GM12878 (cell line): ENCODE results near the gene LSM5. TPM values are rescaled to one million over a fixed set of nuclear protein-coding genes. Genes with fewer than 3 reads are reported as not detected.

Experiments
- ATAC-seq: fragments of 200-7000 bp; cut with Tn5 transposase; 3 replicates; pipeline ENCODE4 v1.9.1; 2020; ENCODE audit warnings: mild to moderate bottlenecking, moderate library complexity
- BruUV-seq: library from RNA; stranded (reverse); fragments of 400-500 nt; replicated peaks from 2 replicates; lab custom pipeline; 2021; lab: Mats Ljungman, UMichigan
- CTCF ChIA-PET: fragments of 300-600 bp; sonication (Branson Sonifier 250); formaldehyde crosslinking; extraction: SDS; loops from one replicate; lab custom pipeline; 2021; ENCODE audit warnings: inconsistent platforms; lab: Yijun Ruan, JAX
- POLR2A ChIA-PET: fragments of 350-600 bp; formaldehyde crosslinking; extraction: SDS; loops from one replicate; lab custom pipeline; 2021; ENCODE audit warnings: inconsistent platforms; lab: Charles Lee
- RAD21 ChIA-PET: fragments of 300-600 bp; sonication (Branson Sonifier 250); formaldehyde crosslinking; loops from one replicate; lab custom pipeline; 2023; ENCODE audit warnings: antibody characterized with exemption; ENCODE audit not compliant: unreplicated experiment; lab: Charles Lee
- SMC1A ChIA-PET: fragments of 300-600 bp; sonication (Branson Sonifier 250); formaldehyde crosslinking; loops from one replicate; lab custom pipeline; 2023; ENCODE audit not compliant: unreplicated experiment, uncharacterized antibody; lab: Charles Lee
- DNase-seq: peaks from one replicate; pipeline ENCODE4 v3.0.0-alpha.2; 2011; ENCODE audit warnings: low read depth, low spot score
- FAIRE-seq: peaks from 3 replicates; lab custom pipeline; 2011; peaks lifted over from hg19 to GRCh38; lab: Jason Lieb, UNC
- H2AFZ ChIP-seq: 2 replicates; pipeline ENCODE4 v1.6.0; 2011; ENCODE audit warnings: low read depth, low read length, control low read depth; ENCODE audit not compliant: control insufficient read depth
- H3K27ac ChIP-seq: 2 replicates; pipeline ENCODE4 v1.5.1; 2011; ENCODE audit warnings: control low read depth; ENCODE audit not compliant: control insufficient read depth, insufficient read depth
- H3K27me3 ChIP-seq, 2 experiments: replicated peaks in 1 of 2; 2 replicates each; pipeline versions ENCODE4 v1.6.0 to v1.6.1; 2011; ENCODE audit warnings: low read length in 1 of 2; ENCODE audit not compliant: control insufficient read depth in 2 of 2, insufficient read depth in 2 of 2
- H3K36me3 ChIP-seq, 2 experiments: 2 replicates each; pipeline ENCODE4 v1.5.1; 2011; ENCODE audit warnings: low read length in 1 of 2; ENCODE audit not compliant: control insufficient read depth in 2 of 2, insufficient read depth in 2 of 2
- H3K4me1 ChIP-seq: 2 replicates; pipeline ENCODE4 v1.6.1; 2011; ENCODE audit warnings: mild to moderate bottlenecking, low read length, moderate library complexity, mixed read lengths; ENCODE audit not compliant: control insufficient read depth, insufficient read depth
- H3K4me2 ChIP-seq: 2 replicates; pipeline ENCODE4 v1.6.0; 2011; ENCODE audit warnings: control low read depth; ENCODE audit not compliant: control insufficient read depth, insufficient read depth
- H3K4me3 ChIP-seq: fragments of 200-600 bp; sonication (generic); 2 replicates; pipeline ENCODE4 v1.5.1; 2016
- H3K79me2 ChIP-seq: 2 replicates; pipeline ENCODE4 v1.6.0; 2011; ENCODE audit warnings: low read length; ENCODE audit not compliant: control insufficient read depth, insufficient read depth
- H3K9ac ChIP-seq: 2 replicates; pipeline ENCODE4 v1.8.0; 2011; ENCODE audit warnings: low read length, control low read depth, mixed read lengths; ENCODE audit not compliant: control insufficient read depth, insufficient read depth
- H3K9me3 ChIP-seq: replicated peaks from 3 replicates; pipeline ENCODE4 v1.5.1; 2011; ENCODE audit warnings: mild to moderate bottlenecking, low read length; ENCODE audit not compliant: control insufficient read depth, insufficient read depth
- H4K20me1 ChIP-seq: 2 replicates; pipeline ENCODE4 v1.6.0; 2011; ENCODE audit not compliant: control insufficient read depth, insufficient read depth
- ATF3 ChIP-seq: IDR thresholded peaks from 2 replicates; pipeline ENCODE4 v1.6.1; 2011; ENCODE audit warnings: low read depth, mild to moderate bottlenecking, low read length, moderate library complexity, borderline replicate concordance; ENCODE audit errors: extremely low read depth
- BACH1 ChIP-seq: fragments of 450-650 bp; IDR thresholded peaks from 2 replicates; pipeline ENCODE4 v1.6.1; 2017; ENCODE audit warnings: mild to moderate bottlenecking, borderline replicate concordance
- BHLHE40 ChIP-seq, 2 experiments: fragments of 450-650 bp in 1 of 2; IDR thresholded peaks; 2 replicates each; pipeline ENCODE4 v1.6.1; 2011 to 2017; ENCODE audit warnings: low read depth in 2 of 2, borderline replicate concordance in 1 of 2, improper control_type of control experiment in 1 of 2, low read length in 1 of 2, mild to moderate bottlenecking in 1 of 2
- CBX5 ChIP-seq: sonication (generic); IDR thresholded peaks from 2 replicates; pipeline ENCODE4 v1.6.1; 2016; ENCODE audit warnings: low read depth, moderate library complexity, mild to moderate bottlenecking, inconsistent platforms
- CHD2 ChIP-seq: IDR thresholded peaks from 2 replicates; pipeline ENCODE4 v1.6.1; 2011; ENCODE audit warnings: low read depth, low read length, improper control_type of control experiment, borderline replicate concordance
- ELK1 ChIP-seq: IDR thresholded peaks from 2 replicates; pipeline ENCODE4 v1.6.1; 2012; ENCODE audit warnings: low read depth, low read length, improper control_type of control experiment
- MTA3 ChIP-seq: IDR thresholded peaks from 2 replicates; pipeline ENCODE4 v1.6.1; 2012; ENCODE audit warnings: low read length, inconsistent platforms, borderline replicate concordance
- POLR2AphosphoS2 ChIP-seq: IDR thresholded peaks from 2 replicates; pipeline ENCODE4 v1.6.1; 2011; ENCODE audit warnings: low read depth, mild to moderate bottlenecking, low read length, improper control_type of control experiment, moderate library complexity
- RCOR1 ChIP-seq: conservative IDR thresholded peaks from 2 replicates; pipeline ENCODE4 v1.6.1; 2012; ENCODE audit warnings: low read depth, low read length, improper control_type of control experiment
- SKIL ChIP-seq: fragments of 450-650 bp; IDR thresholded peaks from 2 replicates; pipeline ENCODE4 v1.6.1; 2017; ENCODE audit warnings: mild to moderate bottlenecking, low read depth, inconsistent platforms; ENCODE audit not compliant: poor library complexity, severe bottlenecking
- SMAD5 ChIP-seq: IDR thresholded peaks from 2 replicates; pipeline ENCODE4 v1.6.1; 2016; ENCODE audit warnings: antibody characterized with exemption, low read depth
- SMC3 ChIP-seq: IDR thresholded peaks from 2 replicates; pipeline ENCODE4 v1.6.1; 2011; ENCODE audit warnings: low read length, improper control_type of control experiment, borderline replicate concordance
- SREBF2 ChIP-seq: IDR thresholded peaks from 2 replicates; pipeline ENCODE4 v1.6.1; 2012; ENCODE audit warnings: mild to moderate bottlenecking, low read length
- ZNF217 ChIP-seq: fragments of 450-650 bp; IDR thresholded peaks from 2 replicates; pipeline ENCODE4 v1.6.1; 2017; ENCODE audit warnings: antibody characterized with exemption, mild to moderate bottlenecking
- WGBS: methylation state at CpG from one replicate; pipeline ENCODE4 v1.1.6; 2016; ENCODE audit warnings: low lambda C conversion rate; ENCODE audit not compliant: insufficient replicate concordance, insufficient coverage; ENCODE audit errors: missing lambda C conversion rate; 5-methylcytosine and 5-hydroxymethylcytosine counted together
- in situ Hi-C: fragments of 300-500 bp; cut with MboI; formaldehyde crosslinking; loops from 9 replicates; pipeline ENCODE4 v1.14.3; 2018; ENCODE audit warnings: mixed read lengths
- intact Hi-C: fragments of 100-400 bp; cut with micrococcal nuclease; formaldehyde crosslinking; loops from one replicate; pipeline ENCODE4 v1.14.2; 2022; ENCODE audit not compliant: unreplicated experiment
- polyA plus RNA-seq, 11 experiments: library from polyadenylated mRNA; depleted of rRNA in 4 of 11; unstranded in 6 of 11; stranded (reverse) in 5 of 11; fragments of >200 nt; fragmentation: Nextera tagmentation in 4 of 11; fragmentation: Illumina TruSeq in 1 of 11; extraction: Ambion mirVana in 4 of 11; extraction: Trizol in 1 of 11; gene quantifications; 1 replicate in 1 of 11; 2 replicates in 10 of 11; pipeline versions ENCODE4 v1.2.1 to v1.2.3, GENCODE V29; 2011 to 2016; ENCODE audit warnings: inconsistent platforms in 2 of 11, missing spikeins in 2 of 11, low read depth in 1 of 11
- total RNA-seq, 4 experiments: library from RNA; depleted of rRNA in 3 of 4; stranded (reverse); fragments of >200 nt in 3 of 4; fragmentation: Illumina TruSeq in 1 of 4; extraction: Trizol in 1 of 4; gene quantifications; 2 replicates each; pipeline versions ENCODE4 v1.2.1 to v1.2.3, GENCODE V29; 2013 to 2021

The LSM5 gene
- total and polyA plus RNA-seq, 10 of the 15 experiments (the other 5 are each of a cell fraction or from before 2014, with no cell fraction given) = 29.4 to 538 (median 145) TPM

GRCh38 chr7:32532086-32532485 is 41.9 kb upstream of the LSM5 start:
- POLR2A ChIA-PET = no interaction called here
- H3K27me3 ChIP-seq = no peaks in the 10 kb centered on the region
- 96% methylated on average over 3 of the region's 3 CpGs for WGBS
- H3K4me1 ChIP-seq = no peaks in the 10 kb centered on the region
- in situ Hi-C loops (no loop called here), intact Hi-C loops (no loop called here)
- no peaks in the 10 kb centered on the region; a peak in 1 of 4 replicates for H3K36me3 ChIP-seq
- BruUV-seq = no TSS peak
- no peak overlapping the region for H3K9ac ChIP-seq
- SMC1A ChIA-PET = no interaction called here
- H3K4me2 ChIP-seq = no peak overlapping the region
- no peak overlapping the region for H3K27ac ChIP-seq
- RAD21 ChIA-PET = interaction anchor here (1.8 kb wide), 1 partner anchor 37 kb away, joined by 3 read pairs; the partner anchor contains the start of gene AVL9
- no peak overlapping the region for H2AFZ ChIP-seq
- ATAC-seq (no peak), FAIRE-seq (no peak), DNase-seq (no peak)
- no peak overlapping the region for H3K4me3 ChIP-seq
- H3K79me2 ChIP-seq = no peaks in the 10 kb centered on the region; the same call in 1 of the 2 replicates
- no peaks in the 10 kb centered on the region for H4K20me1 ChIP-seq
- no peaks in the 10 kb centered on the region; the same call in 2 of the 3 replicates for H3K9me3 ChIP-seq
- TF ChIP-seq CHD2 (no peak), CBX5 (no peak), ZNF217 (no peak), BHLHE40 (IDR thresholded peaks at IDR 0.05; ENCODE audit: borderline replicate concordance in 1 of 2, low read depth in 2 of 2, low read length in 1 of 2) (no peak), SREBF2 (no peak)
- TF ChIP-seq, all 136 proteins: peak for 0
- CTCF ChIA-PET = interaction anchor here (1.2 kb wide), 1 partner anchor 32 kb away, joined by 3 read pairs; no protein-coding TSS in a partner anchor

GRCh38 chr7:32531402-32531801 is 41.2 kb upstream of the LSM5 start:
- Histone ChIP-seq H3K79me2 (no peaks in the 10 kb centered on the region), H3K9ac (no peak overlapping the region), H3K27ac (no peak overlapping the region), H2AFZ (no peak overlapping the region), H3K4me2 (no peak overlapping the region), H3K27me3 (no peaks in the 10 kb centered on the region), H4K20me1 (no peaks in the 10 kb centered on the region), H3K4me1 (no peaks in the 10 kb centered on the region), H3K9me3 (no peaks in the 10 kb centered on the region; the same call in 2 of the 3 replicates), H3K4me3 (no peak overlapping the region), H3K36me3 (no peaks in the 10 kb centered on the region; a peak in 1 of 4 replicates)
- no peak for DNase-seq
- BruUV-seq = no TSS peak
- ChIA-PET CTCF (interaction anchor here (1.2 kb wide), 1 partner anchor 31 kb away, joined by 3 read pairs; no protein-coding TSS in a partner anchor), POLR2A (no interaction called here), SMC1A (no interaction called here), RAD21 (interaction anchor here (1.8 kb wide), 1 partner anchor 36 kb away, joined by 3 read pairs; the partner anchor contains the start of gene AVL9)
- in situ Hi-C loops = no loop called here
- intact Hi-C loops = no loop called here
- ATAC-seq = no peak
- no peak for FAIRE-seq
- 94% methylated on average over 13 of the region's 13 CpGs for WGBS
- TF ChIP-seq ATF3 = no peak
- TF ChIP-seq SMC3 = no peak
- no peak for TF ChIP-seq POLR2AphosphoS2
- no peak for TF ChIP-seq BACH1
- no peak for TF ChIP-seq SKIL
- TF ChIP-seq SMAD5 = no peak
- TF ChIP-seq RCOR1 = no peak
- no peak for TF ChIP-seq MTA3
- TF ChIP-seq ELK1 = no peak
